Middle frontal gyrus (tissue), 1 donor: ENCODE results near the gene SLC7A7.
"Not testable (repeated sequence)": the region's sequence is repeated elsewhere in the genome, so short reads cannot be mapped to it uniquely, and the experiment has no call there.

Source experiments
- DNase-seq: peaks from one replicate; pipeline ENCODE4 v3.0.0-alpha.2; 2015; ENCODE audit warnings: low spot score; ENCODE audit errors: extremely low spot score

SLC7A7 gene

GRCh38 chr14:22793976-22794375 lies 21.3 kb downstream of the SLC7A7 start:
- no peak for DNase-seq

GRCh38 chr14:22793550-22793949 lies 21.7 kb downstream of the SLC7A7 start:
- not testable (repeated sequence) for DNase-seq

GRCh38 chr14:22792158-22792557 lies 23.1 kb downstream of the SLC7A7 start:
- DNase-seq: no peak

GRCh38 chr14:22791301-22791700 lies 23.9 kb downstream of the SLC7A7 start:
- no peak for DNase-seq

- no peak for DNase-seq
Observed at GRCh38 chr14:22786685-22787084, 28.6 kb downstream of the SLC7A7 start.

GRCh38 chr14:22781301-22781991 lies 33.8 kb downstream of the SLC7A7 start:
- no peak for DNase-seq

GRCh38 chr14:22780941-22781300 lies 34.3 kb downstream of the SLC7A7 start:
- DNase-seq: no peak

GRCh38 chr14:22780105-22780679 lies 35.0 kb downstream of the SLC7A7 start:
- no peak for DNase-seq

- DNase-seq: no peak
Observed at GRCh38 chr14:22778084-22778483, 37.2 kb downstream of the SLC7A7 start.

- not testable (repeated sequence) for DNase-seq
Observed at GRCh38 chr14:22776849-22777248, 38.4 kb downstream of the SLC7A7 start.

- DNase-seq: no peak
Observed at GRCh38 chr14:22776215-22776614, 39.0 kb downstream of the SLC7A7 start.

GRCh38 chr14:22774011-22774706 lies 41.1 kb downstream of the SLC7A7 start:
- DNase-seq: no peak

- DNase-seq: no peak
Observed at GRCh38 chr14:22773162-22774010, 41.8 kb downstream of the SLC7A7 start.

GRCh38 chr14:22772725-22773124 lies 42.5 kb downstream of the SLC7A7 start:
- DNase-seq: no peak

GRCh38 chr14:22770481-22771187 lies 44.6 kb downstream of the SLC7A7 start:
- DNase-seq: no peak

- DNase-seq: no peak
Observed at GRCh38 chr14:22769369-22769768, 45.9 kb downstream of the SLC7A7 start.

- DNase-seq: no peak
Observed at GRCh38 chr14:22768947-22769346, 46.3 kb downstream of the SLC7A7 start.

GRCh38 chr14:22767323-22767589 lies 48.0 kb downstream of the SLC7A7 start:
- DNase-seq: no peak

GRCh38 chr14:22766457-22767322 lies 48.5 kb downstream of the SLC7A7 start, which contains the start of gene OXA1L:
Gene OXA1L (plus strand): TSS chr14:22766688. CDS start chr14:22766702, 14 bp downstream.
- DNase-seq: peak; percentile 91

GRCh38 chr14:22764382-22764781 lies 50.9 kb downstream of the SLC7A7 start:
- DNase-seq: no peak
